RWPE2 (cell line): ENCODE results near the gene DOCK10.

Source experiments
- ATAC-seq: fragments of 200-7000 bp; cut with Tn5 transposase; 3 replicates; pipeline ENCODE4 v1.9.1; 2021; ENCODE audit warnings: low read depth
- DNase-seq: peaks from one replicate; pipeline ENCODE4 v3.0.0-alpha.2; 2020; ENCODE audit warnings: low spot score
- H3K27ac ChIP-seq: fragments of 450-650 bp; 2 replicates; pipeline ENCODE4 v1.5.1; 2017; ENCODE audit warnings: mild to moderate bottlenecking; ENCODE audit not compliant: poor library complexity, severe bottlenecking
- H3K27me3 ChIP-seq: fragments of 250-450 bp; sonication (Bioruptor Pico); 2 replicates; pipeline ENCODE4 v1.5.1; 2021; ENCODE audit warnings: mild to moderate bottlenecking, moderate library complexity; ENCODE audit not compliant: insufficient read depth, poor library complexity, severe bottlenecking
- H3K36me3 ChIP-seq: fragments of 250-450 bp; sonication (Bioruptor Pico); 2 replicates; pipeline ENCODE4 v1.5.1; 2020; ENCODE audit warnings: low read depth, mild to moderate bottlenecking, moderate library complexity
- H3K4me1 ChIP-seq: fragments of 250-450 bp; sonication (Bioruptor Pico); 2 replicates; pipeline ENCODE4 v1.5.1; 2021; ENCODE audit warnings: mild to moderate bottlenecking, moderate library complexity; ENCODE audit not compliant: insufficient read depth, poor library complexity, severe bottlenecking
- H3K4me3 ChIP-seq: fragments of 250-450 bp; sonication (Bioruptor Pico); 2 replicates; pipeline ENCODE4 v1.5.1; 2021; ENCODE audit warnings: mild to moderate bottlenecking, moderate library complexity; ENCODE audit not compliant: severe bottlenecking
- H3K9me3 ChIP-seq: fragments of 250-450 bp; sonication (Bioruptor Pico); 2 replicates; pipeline ENCODE4 v1.5.1; 2021; ENCODE audit warnings: mild to moderate bottlenecking, moderate library complexity; ENCODE audit not compliant: severe bottlenecking
- TF ChIP-seq, protein P1 (sequence below): fragments of 450-650 bp; IDR thresholded peaks from one replicate; pipeline ENCODE4 v1.5.1; 2017; ENCODE audit warnings: mild to moderate bottlenecking, moderate library complexity; ENCODE audit not compliant: poor library complexity, severe bottlenecking

DOCK10 gene

DNA sequence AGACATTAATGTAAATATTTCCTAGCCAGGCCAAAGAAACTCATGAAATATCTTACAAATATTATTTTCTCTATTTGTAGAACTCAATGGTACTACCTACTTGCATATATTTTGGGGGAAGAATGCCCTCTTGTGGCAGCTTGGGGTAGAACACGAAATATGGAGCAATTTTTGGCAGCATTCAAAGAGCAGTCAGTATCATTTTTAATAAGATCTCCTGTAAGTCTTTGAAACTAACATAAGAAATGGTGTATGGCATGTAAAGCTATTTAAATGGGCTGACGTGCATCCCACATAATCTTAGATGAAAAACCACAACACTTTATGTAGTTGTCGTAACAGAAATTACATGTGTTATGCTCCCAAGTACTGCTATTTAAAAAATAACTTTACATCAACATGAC lies 263.8 kb downstream of the DOCK10 start:
- H3K4me3 ChIP-seq, result no peak overlapping the region
- no peaks in the 10 kb centered on the region for H3K9me3 ChIP-seq
- H3K4me1 ChIP-seq, result no peaks in the 10 kb centered on the region
- H3K27ac ChIP-seq, result no peak overlapping the region
- DNase-seq (no peak), ATAC-seq (no peak)
- no peaks in the 10 kb centered on the region for H3K27me3 ChIP-seq
- TF ChIP-seq, protein P1, sequence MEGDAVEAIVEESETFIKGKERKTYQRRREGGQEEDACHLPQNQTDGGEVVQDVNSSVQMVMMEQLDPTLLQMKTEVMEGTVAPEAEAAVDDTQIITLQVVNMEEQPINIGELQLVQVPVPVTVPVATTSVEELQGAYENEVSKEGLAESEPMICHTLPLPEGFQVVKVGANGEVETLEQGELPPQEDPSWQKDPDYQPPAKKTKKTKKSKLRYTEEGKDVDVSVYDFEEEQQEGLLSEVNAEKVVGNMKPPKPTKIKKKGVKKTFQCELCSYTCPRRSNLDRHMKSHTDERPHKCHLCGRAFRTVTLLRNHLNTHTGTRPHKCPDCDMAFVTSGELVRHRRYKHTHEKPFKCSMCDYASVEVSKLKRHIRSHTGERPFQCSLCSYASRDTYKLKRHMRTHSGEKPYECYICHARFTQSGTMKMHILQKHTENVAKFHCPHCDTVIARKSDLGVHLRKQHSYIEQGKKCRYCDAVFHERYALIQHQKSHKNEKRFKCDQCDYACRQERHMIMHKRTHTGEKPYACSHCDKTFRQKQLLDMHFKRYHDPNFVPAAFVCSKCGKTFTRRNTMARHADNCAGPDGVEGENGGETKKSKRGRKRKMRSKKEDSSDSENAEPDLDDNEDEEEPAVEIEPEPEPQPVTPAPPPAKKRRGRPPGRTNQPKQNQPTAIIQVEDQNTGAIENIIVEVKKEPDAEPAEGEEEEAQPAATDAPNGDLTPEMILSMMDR, result peak; percentile 94
- H3K36me3 ChIP-seq, result no peaks in the 10 kb centered on the region

GRCh38 chr2:224777559-224777930 lies 264.7 kb downstream of the DOCK10 start:
- no peak for DNase-seq
- Histone ChIP-seq H3K27me3 (no peaks in the 10 kb centered on the region), H3K36me3 (no peaks in the 10 kb centered on the region), H3K9me3 (no peaks in the 10 kb centered on the region), H3K4me3 (no peak overlapping the region), H3K27ac (no peak overlapping the region), H3K4me1 (no peaks in the 10 kb centered on the region)
- ATAC-seq, result no peak
- TF ChIP-seq, protein P1, result no peak

GRCh38 chr2:224776795-224777558 lies 265.3 kb downstream of the DOCK10 start:
- Histone ChIP-seq H3K36me3 (no peaks in the 10 kb centered on the region), H3K4me3 (no peak overlapping the region), H3K27me3 (no peaks in the 10 kb centered on the region), H3K4me1 (no peaks in the 10 kb centered on the region), H3K9me3 (no peaks in the 10 kb centered on the region), H3K27ac (no peak overlapping the region)
- ATAC-seq (no peak), DNase-seq (no peak)
- TF ChIP-seq, protein P1, result no peak

DNA sequence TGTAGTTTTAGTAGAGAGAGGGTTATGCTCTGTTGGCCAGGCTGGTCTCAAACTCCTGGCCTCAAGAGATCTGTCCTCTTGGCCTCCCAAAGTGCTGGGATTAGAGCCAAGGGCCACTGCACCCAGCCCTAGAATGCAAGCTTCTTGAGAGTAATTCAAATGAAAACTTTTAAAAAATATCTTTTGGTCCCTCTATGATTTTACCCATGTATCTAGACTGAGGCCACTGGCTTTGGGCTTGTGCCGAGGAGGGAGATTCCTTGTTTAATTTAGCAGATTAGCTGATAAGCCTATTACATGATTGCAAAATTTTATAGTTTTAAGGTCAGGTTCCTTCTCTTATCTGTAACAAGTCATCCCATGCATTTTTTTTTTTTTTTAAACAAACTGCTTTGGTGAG lies 266.6 kb downstream of the DOCK10 start:
- TF ChIP-seq, protein P1, result no peak

GRCh38 chr2:224774735-224775134 lies 267.5 kb downstream of the DOCK10 start:
- TF ChIP-seq, protein P1, result no peak
- no peak overlapping the region for H3K4me3 ChIP-seq

More for the DNA sequence above, 266.6 kb downstream of the DOCK10 start:
- H3K4me1 ChIP-seq, result no peaks in the 10 kb centered on the region
- H3K4me3 ChIP-seq, result no peak overlapping the region
- DNase-seq (no peak), ATAC-seq (no peak)
- H3K27me3 ChIP-seq, result no peaks in the 10 kb centered on the region
- H3K36me3 ChIP-seq, result no peaks in the 10 kb centered on the region
- no peak overlapping the region for H3K27ac ChIP-seq
- H3K9me3 ChIP-seq, result no peaks in the 10 kb centered on the region

More at GRCh38 chr2:224774735-224775134, 267.5 kb downstream of the DOCK10 start:
- DNase-seq (no peak), ATAC-seq (no peak)
- no peaks in the 10 kb centered on the region for H3K9me3 ChIP-seq
- H3K36me3 ChIP-seq, result no peaks in the 10 kb centered on the region
- no peaks in the 10 kb centered on the region for H3K4me1 ChIP-seq
- H3K27me3 ChIP-seq, result no peaks in the 10 kb centered on the region
- no peak overlapping the region for H3K27ac ChIP-seq
